A549 (cell line): ENCODE measurements around the gene TENM3. TPM values are rescaled to one million over a fixed set of nuclear protein-coding genes. Genes with fewer than 3 reads are reported as not detected.

Experiments used
- ATAC-seq, 2 experiments: fragments of 200-7000 bp in 1 of 2; fragments of >200 bp in 1 of 2; cut with Nextera tagmentation in 1 of 2; cut with Tn5 transposase in 1 of 2; 3 replicates each; pipeline versions ENCODE4 v1.8.0 to v1.9.1; 2018 to 2020; ENCODE audit warnings: mild to moderate bottlenecking in 1 of 2, moderate library complexity in 1 of 2
- CTCF ChIA-PET: fragments of 300-600 bp; sonication (Branson Sonifier 250); formaldehyde crosslinking; extraction: SDS; loops from one replicate; lab custom pipeline; 2021; ENCODE audit warnings: antibody characterized with exemption, inconsistent platforms; lab: Yijun Ruan, JAX
- POLR2A ChIA-PET: fragments of 350-600 bp; formaldehyde crosslinking; extraction: SDS; loops from one replicate; lab custom pipeline; 2021; ENCODE audit warnings: antibody characterized with exemption, inconsistent platforms; lab: Yijun Ruan, JAX
- DNase-seq, 2 experiments: peaks; one replicate each; pipeline versions ENCODE4 v3.0.0 to v3.0.0-alpha.2; 2011 to 2016; ENCODE audit warnings: low read depth in 1 of 2, low spot score in 1 of 2
- FAIRE-seq: peaks from 2 replicates; lab custom pipeline; 2011; peaks lifted over from hg19 to GRCh38; lab: Jason Lieb, UNC
- H3K27ac ChIP-seq, 2 experiments: fragments of >200 bp; sonication (Bioruptor Twin); formaldehyde crosslinking; 3 replicates each; pipeline ENCODE4 v1.5.1; 2016 to 2017
- H3K4me1 ChIP-seq: fragments of >200 bp; sonication (Bioruptor Twin); formaldehyde crosslinking; 3 replicates; pipeline ENCODE4 v1.6.1; 2016
- H3K4me2 ChIP-seq: fragments of >200 bp; sonication (Bioruptor Twin); formaldehyde crosslinking; 3 replicates; pipeline ENCODE4 v1.6.1; 2016
- H3K4me3 ChIP-seq: fragments of >200 bp; sonication (Bioruptor Twin); formaldehyde crosslinking; 3 replicates; pipeline ENCODE4 v1.5.1; 2016
- H3K9me3 ChIP-seq: fragments of >200 bp; sonication (Bioruptor Twin); formaldehyde crosslinking; 3 replicates; pipeline ENCODE4 v1.6.1; 2016
- CHD2 ChIP-seq: fragments of 150-350 bp; IDR thresholded peaks from 2 replicates; pipeline ENCODE4 v1.6.1; 2014; ENCODE audit warnings: low read length; ENCODE audit not compliant: partially characterized antibody
- CHD4 ChIP-seq: fragments of 200-600 bp; sonication (generic); IDR thresholded peaks from 2 replicates; pipeline ENCODE4 v1.6.1; 2016; ENCODE audit warnings: antibody characterized with exemption, mild to moderate bottlenecking, borderline replicate concordance
- EHMT2 ChIP-seq: fragments of 200-600 bp; sonication (generic); IDR thresholded peaks from 2 replicates; pipeline ENCODE4 v1.6.1; 2016; ENCODE audit warnings: antibody characterized with exemption, low read depth, mild to moderate bottlenecking, moderate library complexity
- ESRRA ChIP-seq: fragments of 150-350 bp; IDR thresholded peaks from 2 replicates; pipeline ENCODE4 v1.6.1; 2014; ENCODE audit warnings: mild to moderate bottlenecking, low read length, borderline replicate concordance
- FOSL2 ChIP-seq, 2 experiments: fragments of 450-650 bp in 1 of 2; fragments of >200 bp in 1 of 2; sonication (Bioruptor Twin) in 1 of 2; formaldehyde crosslinking; IDR thresholded peaks; 2 replicates each; pipeline versions ENCODE4 v1.5.0 to v1.6.1; 2016 to 2020; ENCODE audit warnings: mild to moderate bottlenecking in 1 of 2, moderate library complexity in 1 of 2
- FOXS1 ChIP-seq: fragments of 250-450 bp; sonication (Bioruptor Pico); IDR thresholded peaks from 2 replicates; pipeline ENCODE4 v1.5.0; 2020; ENCODE audit warnings: mild to moderate bottlenecking, moderate library complexity
- GATA3 ChIP-seq: IDR thresholded peaks from 2 replicates; pipeline ENCODE4 v1.6.1; 2012; ENCODE audit warnings: borderline replicate concordance
- HEYL ChIP-seq: fragments of 250-450 bp; sonication (Bioruptor Pico); IDR thresholded peaks from 2 replicates; pipeline ENCODE4 v1.8.0; 2021; ENCODE audit warnings: mild to moderate bottlenecking, moderate library complexity
- HOXB5 ChIP-seq: fragments of 250-450 bp; sonication (Bioruptor Pico); IDR thresholded peaks from 2 replicates; pipeline ENCODE4 v1.5.0; 2020; ENCODE audit warnings: mild to moderate bottlenecking, moderate library complexity
- JUN ChIP-seq, 2 experiments: fragments of >200 bp; sonication (Bioruptor Twin); formaldehyde crosslinking; IDR thresholded peaks; 2 replicates in 1 of 2; 3 replicates in 1 of 2; pipeline ENCODE4 v1.6.1; 2016 to 2017
- JUNB ChIP-seq: fragments of >200 bp; sonication (Bioruptor Twin); formaldehyde crosslinking; IDR thresholded peaks from 2 replicates; pipeline ENCODE4 v1.6.1; 2016
- MAZ ChIP-seq: fragments of 150-350 bp; IDR thresholded peaks from 2 replicates; pipeline ENCODE4 v1.6.1; 2014; ENCODE audit warnings: antibody characterized with exemption, low read depth, low read length, borderline replicate concordance
- MYC ChIP-seq: IDR thresholded peaks from 2 replicates; pipeline ENCODE4 v1.6.1; 2012; ENCODE audit warnings: mild to moderate bottlenecking, inconsistent platforms, low read length, improper control_type of control experiment, borderline replicate concordance
- NPAS2 ChIP-seq: fragments of 250-450 bp; sonication (Bioruptor Pico); IDR thresholded peaks from 2 replicates; pipeline ENCODE4 v1.8.0; 2022; ENCODE audit warnings: mild to moderate bottlenecking, moderate library complexity, borderline replicate concordance
- RARB ChIP-seq: fragments of 250-450 bp; sonication (Bioruptor Pico); IDR thresholded peaks from 2 replicates; pipeline ENCODE4 v1.8.0; 2021; ENCODE audit warnings: mild to moderate bottlenecking, moderate library complexity
- RCOR1 ChIP-seq: fragments of 150-350 bp; IDR thresholded peaks from 2 replicates; pipeline ENCODE4 v1.6.1; 2014; ENCODE audit warnings: antibody characterized with exemption, low read length, low read depth
- RFX5 ChIP-seq: fragments of 450-650 bp; IDR thresholded peaks from 2 replicates; pipeline ENCODE4 v1.7.1; 2014; ENCODE audit warnings: antibody characterized with exemption, mild to moderate bottlenecking, moderate library complexity
- RNF2 ChIP-seq: fragments of 200-600 bp; sonication (generic); IDR thresholded peaks from 2 replicates; pipeline ENCODE4 v1.6.1; 2016; ENCODE audit warnings: low read depth, mild to moderate bottlenecking, antibody characterized with exemption, moderate library complexity, borderline replicate concordance
- SMC3 ChIP-seq: fragments of >200 bp; sonication (Bioruptor Twin); formaldehyde crosslinking; IDR thresholded peaks from 3 replicates; pipeline ENCODE4 v1.6.1; 2018; ENCODE audit warnings: inconsistent platforms
- SREBF2 ChIP-seq: fragments of 450-650 bp; IDR thresholded peaks from 2 replicates; pipeline ENCODE4 v1.6.1; 2014; ENCODE audit warnings: mild to moderate bottlenecking, moderate library complexity
- WGBS: methylation state at CpG from one replicate; pipeline ENCODE4 v1.1.6; 2017; ENCODE audit errors: missing lambda C conversion rate; 5-methylcytosine and 5-hydroxymethylcytosine counted together
- polyA plus RNA-seq, 4 experiments: library from polyadenylated mRNA; depleted of rRNA in 3 of 4; stranded (reverse); fragments of >200 nt; fragmentation: RNase III in 1 of 4; extraction: RNeasy Plus Mini Kit Qiagen cat#74134 plus additional on column Dnase treatment in 1 of 4; gene quantifications; 2 replicates in 3 of 4; 3 replicates in 1 of 4; pipeline ENCODE4 v1.2.3, GENCODE V29; 2011 to 2017
- TF ChIP-seq, protein P1 (sequence below): fragments of >200 bp; sonication (Bioruptor Twin); formaldehyde crosslinking; IDR thresholded peaks from 2 replicates; pipeline ENCODE4 v1.6.1; 2016
- TF ChIP-seq, protein P2 (sequence below): fragments of 450-650 bp; IDR thresholded peaks from 2 replicates; pipeline ENCODE4 v1.6.1; 2014; ENCODE audit warnings: antibody characterized with exemption
- TF ChIP-seq, protein P3 (sequence below): fragments of 200-600 bp; sonication (generic); IDR thresholded peaks from 2 replicates; pipeline ENCODE4 v1.6.1; 2016; ENCODE audit warnings: antibody characterized with exemption, mild to moderate bottlenecking, moderate library complexity
- TF ChIP-seq, protein P4 (sequence below): fragments of 250-450 bp; sonication (Bioruptor Pico); IDR thresholded peaks from 2 replicates; pipeline ENCODE4 v1.5.0; 2020; ENCODE audit warnings: low read depth, mild to moderate bottlenecking, moderate library complexity

TENM3 gene
- polyA plus RNA-seq, 2 of the 4 experiments (the other 2 are of a cell fraction), result 2.4 to 7.3 TPM

DNA sequence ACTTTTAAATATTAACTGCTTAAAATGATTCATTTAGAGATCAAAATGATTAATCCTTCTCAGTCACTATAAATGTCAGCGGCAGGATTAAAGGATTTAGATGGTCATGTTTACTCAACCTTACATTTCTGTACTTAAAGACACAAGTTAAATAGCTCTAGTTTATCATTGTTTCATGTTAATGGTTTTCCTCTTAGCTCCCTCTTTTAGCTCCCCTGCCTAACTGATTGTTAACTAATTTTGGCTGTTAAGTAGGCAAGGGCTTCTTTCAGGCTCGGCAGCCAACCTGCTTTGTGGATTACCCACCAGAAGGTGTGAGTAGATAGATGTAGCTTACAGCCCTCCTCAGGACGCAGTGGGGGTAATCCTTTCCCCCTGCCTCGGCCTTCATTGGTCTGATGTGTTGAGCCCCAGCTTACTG, 96.0 kb downstream of the TENM3 start:
- ChIA-PET POLR2A (no interaction called here), CTCF (no interaction called here)
- H3K9me3 ChIP-seq, result no peaks in the 10 kb centered on the region
- DNase-seq, result no peak
- no peak overlapping the region for H3K4me3 ChIP-seq
- no peak for FAIRE-seq
- peak overlapping the region in 1 of 2 experiments; percentile 16; a peak in 1 of 6 replicates for H3K27ac ChIP-seq
- 20% methylated on average over 4 of the region's 4 CpGs for WGBS
- H3K4me2 ChIP-seq, result peak overlapping the region; percentile 40; the same call in 2 of the 3 replicates
- no peak for ATAC-seq
- TF ChIP-seq EHMT2 (no peak), MAZ (no peak), JUNB (0 out of 2 replicates have a peak, but pooled peaks have one; percentile 11), RNF2 (no peak), FOXS1 (CRISPR knock-in tag) (no peak)
- TF ChIP-seq, protein P1, sequence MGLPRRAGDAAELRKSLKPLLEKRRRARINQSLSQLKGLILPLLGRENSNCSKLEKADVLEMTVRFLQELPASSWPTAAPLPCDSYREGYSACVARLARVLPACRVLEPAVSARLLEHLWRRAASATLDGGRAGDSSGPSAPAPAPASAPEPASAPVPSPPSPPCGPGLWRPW, result no peak
- H3K4me1 ChIP-seq, result no peaks in the 10 kb centered on the region; the same call in 2 of the 3 replicates

DNA sequence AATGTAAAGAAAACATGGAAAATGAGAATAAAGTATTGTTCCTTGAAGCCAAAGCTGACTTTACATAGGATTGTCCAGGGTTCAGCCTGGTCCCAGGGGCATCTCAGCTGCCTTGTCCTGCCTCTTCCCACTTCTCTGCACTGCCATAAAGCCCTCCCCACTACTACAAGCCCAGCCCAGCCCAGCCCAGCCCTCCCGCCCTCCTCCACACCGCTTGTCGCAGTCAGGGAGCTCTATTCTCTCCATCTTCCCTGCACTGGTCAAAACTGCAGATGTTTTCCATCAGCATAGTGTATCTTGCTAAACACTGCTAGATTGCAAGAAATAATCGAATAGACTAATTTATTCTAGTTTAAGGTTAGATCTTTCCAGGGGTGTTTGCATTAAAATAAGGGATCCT, 100.3 kb downstream of the TENM3 start:
- Histone ChIP-seq H3K4me1 (no peaks in the 10 kb centered on the region; the same call in 2 of the 3 replicates), H3K9me3 (no peaks in the 10 kb centered on the region), H3K4me3 (no peak overlapping the region), H3K27ac (no peak overlapping the region), H3K4me2 (no peak overlapping the region)
- POLR2A ChIA-PET, result no interaction called here
- no peak for ATAC-seq
- FAIRE-seq, result no peak
- CTCF ChIA-PET, result no interaction called here
- DNase-seq, result no peak
- WGBS, result 20% methylated on average over 2 of the region's 4 CpGs
- TF ChIP-seq CHD4 (no peak), MYC (no peak), SMC3 (no peak), RCOR1 (no peak), SREBF2 (no peak), HOXB5 (CRISPR knock-in tag) (no peak), GATA3 (no peak), MAZ (no peak), NPAS2 (no peak), RNF2 (no peak), RFX5 (no peak), JUN (IDR thresholded peaks at IDR 0.05) (no peak), RARB (CRISPR knock-in tag) (no peak)
- TF ChIP-seq, protein P2, sequence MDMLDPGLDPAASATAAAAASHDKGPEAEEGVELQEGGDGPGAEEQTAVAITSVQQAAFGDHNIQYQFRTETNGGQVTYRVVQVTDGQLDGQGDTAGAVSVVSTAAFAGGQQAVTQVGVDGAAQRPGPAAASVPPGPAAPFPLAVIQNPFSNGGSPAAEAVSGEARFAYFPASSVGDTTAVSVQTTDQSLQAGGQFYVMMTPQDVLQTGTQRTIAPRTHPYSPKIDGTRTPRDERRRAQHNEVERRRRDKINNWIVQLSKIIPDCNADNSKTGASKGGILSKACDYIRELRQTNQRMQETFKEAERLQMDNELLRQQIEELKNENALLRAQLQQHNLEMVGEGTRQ, result no peak
- TF ChIP-seq, protein P3, sequence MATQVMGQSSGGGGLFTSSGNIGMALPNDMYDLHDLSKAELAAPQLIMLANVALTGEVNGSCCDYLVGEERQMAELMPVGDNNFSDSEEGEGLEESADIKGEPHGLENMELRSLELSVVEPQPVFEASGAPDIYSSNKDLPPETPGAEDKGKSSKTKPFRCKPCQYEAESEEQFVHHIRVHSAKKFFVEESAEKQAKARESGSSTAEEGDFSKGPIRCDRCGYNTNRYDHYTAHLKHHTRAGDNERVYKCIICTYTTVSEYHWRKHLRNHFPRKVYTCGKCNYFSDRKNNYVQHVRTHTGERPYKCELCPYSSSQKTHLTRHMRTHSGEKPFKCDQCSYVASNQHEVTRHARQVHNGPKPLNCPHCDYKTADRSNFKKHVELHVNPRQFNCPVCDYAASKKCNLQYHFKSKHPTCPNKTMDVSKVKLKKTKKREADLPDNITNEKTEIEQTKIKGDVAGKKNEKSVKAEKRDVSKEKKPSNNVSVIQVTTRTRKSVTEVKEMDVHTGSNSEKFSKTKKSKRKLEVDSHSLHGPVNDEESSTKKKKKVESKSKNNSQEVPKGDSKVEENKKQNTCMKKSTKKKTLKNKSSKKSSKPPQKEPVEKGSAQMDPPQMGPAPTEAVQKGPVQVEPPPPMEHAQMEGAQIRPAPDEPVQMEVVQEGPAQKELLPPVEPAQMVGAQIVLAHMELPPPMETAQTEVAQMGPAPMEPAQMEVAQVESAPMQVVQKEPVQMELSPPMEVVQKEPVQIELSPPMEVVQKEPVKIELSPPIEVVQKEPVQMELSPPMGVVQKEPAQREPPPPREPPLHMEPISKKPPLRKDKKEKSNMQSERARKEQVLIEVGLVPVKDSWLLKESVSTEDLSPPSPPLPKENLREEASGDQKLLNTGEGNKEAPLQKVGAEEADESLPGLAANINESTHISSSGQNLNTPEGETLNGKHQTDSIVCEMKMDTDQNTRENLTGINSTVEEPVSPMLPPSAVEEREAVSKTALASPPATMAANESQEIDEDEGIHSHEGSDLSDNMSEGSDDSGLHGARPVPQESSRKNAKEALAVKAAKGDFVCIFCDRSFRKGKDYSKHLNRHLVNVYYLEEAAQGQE, result no peak

DNA sequence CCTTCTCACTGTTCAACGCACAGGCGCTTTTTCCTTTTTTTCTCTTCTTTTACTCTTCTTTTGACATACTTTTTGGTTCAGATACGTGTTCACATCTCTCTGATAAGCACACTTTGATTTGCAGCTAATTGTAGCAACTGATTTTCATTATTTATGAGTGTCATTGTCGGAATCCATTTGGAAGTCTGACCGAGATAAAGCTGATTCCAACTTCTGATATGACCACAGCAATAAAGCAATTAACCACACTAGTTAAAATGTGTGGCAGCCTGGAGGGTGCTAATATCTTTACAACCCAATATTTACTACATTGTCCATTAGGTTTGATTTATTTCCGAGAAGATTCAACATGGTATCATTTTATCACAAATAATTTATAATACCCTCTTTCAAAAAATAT, 101.8 kb downstream of the TENM3 start:
- Histone ChIP-seq H3K9me3 (no peaks in the 10 kb centered on the region), H3K27ac (no peak overlapping the region), H3K4me2 (no peak overlapping the region), H3K4me1 (no peaks in the 10 kb centered on the region), H3K4me3 (no peak overlapping the region)
- ChIA-PET CTCF (no interaction called here), POLR2A (no interaction called here)
- FAIRE-seq (no peak), DNase-seq (no peak), ATAC-seq (no peak)
- WGBS, result 44% methylated on average over 6 of the region's 6 CpGs
- TF ChIP-seq CHD2 (no peak), FOSL2 (IDR thresholded peaks at IDR 0.05) (no peak), FOSL2 (CRISPR knock-in tag; IDR thresholded peaks at IDR 0.05) (no peak), RCOR1 (no peak), HEYL (CRISPR knock-in tag) (no peak), ESRRA (no peak), RNF2 (no peak), RFX5 (no peak)
- TF ChIP-seq, protein P4, sequence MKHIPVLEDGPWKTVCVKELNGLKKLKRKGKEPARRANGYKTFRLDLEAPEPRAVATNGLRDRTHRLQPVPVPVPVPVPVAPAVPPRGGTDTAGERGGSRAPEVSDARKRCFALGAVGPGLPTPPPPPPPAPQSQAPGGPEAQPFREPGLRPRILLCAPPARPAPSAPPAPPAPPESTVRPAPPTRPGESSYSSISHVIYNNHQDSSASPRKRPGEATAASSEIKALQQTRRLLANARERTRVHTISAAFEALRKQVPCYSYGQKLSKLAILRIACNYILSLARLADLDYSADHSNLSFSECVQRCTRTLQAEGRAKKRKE (CRISPR knock-in tag), result no peak
- TF ChIP-seq, protein P1, result no peak
- TF ChIP-seq, protein P3, result no peak
